PC-3 (cell line): ENCODE data around the gene DIP2C.

ENCODE experiments used
- CTCF ChIP-seq: fragments of 300-600 bp; sonication (generic); conservative IDR thresholded peaks from 2 replicates; pipeline ENCODE4 v1.5.1; 2017; ENCODE audit warnings: antibody characterized with exemption, low read depth, mild to moderate bottlenecking, low read length
- EZH2 ChIP-seq: fragments of 300-600 bp; sonication (generic); IDR thresholded peaks from one replicate; pipeline ENCODE4 v1.6.1; 2017; ENCODE audit warnings: antibody characterized with exemption, mild to moderate bottlenecking, low read length; ENCODE audit not compliant: unreplicated experiment
- EZH2phosphoT487 ChIP-seq: fragments of 300-600 bp; sonication (generic); IDR thresholded peaks from 2 replicates; pipeline ENCODE4 v1.6.1; 2018; ENCODE audit warnings: mild to moderate bottlenecking, antibody characterized with exemption, low read length, borderline replicate concordance

- TF ChIP-seq CTCF (no peak), EZH2 (no peak), EZH2phosphoT487 (no peak)
These were observed 37.8 kb upstream of the DIP2C start for GRCh38 chr10:727162-727790.
